Neural cell (in vitro differentiated cells): Measurements from ENCODE around the gene DENND11. TPM values are rescaled to one million over a fixed set of nuclear protein-coding genes. Genes with fewer than 3 reads are reported as not detected.

Experiments
- H2AFZ ChIP-seq: fragments of 200-600, 300-800 bp; sonication (generic), shearing (Covaris generic); 2 replicates; pipeline ENCODE4 v1.6.0; 2014; ENCODE audit warnings: low read depth, mild to moderate bottlenecking, antibody characterized with exemption, low read length, moderate library complexity
- H3F3A ChIP-seq: fragments of 200-600 bp; shearing (Covaris generic); 2 replicates; pipeline ENCODE4 v1.6.1; 2016; ENCODE audit warnings: mild to moderate bottlenecking, moderate library complexity, mixed read lengths, antibody characterized with exemption, low read length; ENCODE audit not compliant: insufficient read depth, poor library complexity, severe bottlenecking
- H3K27ac ChIP-seq: fragments of 200-600, 300-800 bp; sonication (generic), shearing (Covaris generic); 2 replicates; pipeline ENCODE4 v1.5.1; 2014; ENCODE audit warnings: mild to moderate bottlenecking, low read length, moderate library complexity
- H3K27me3 ChIP-seq: fragments of 300-800, 200-600 bp; sonication (generic), shearing (Covaris generic); 2 replicates; pipeline ENCODE4 v1.6.0; 2014; ENCODE audit warnings: mild to moderate bottlenecking, low read depth, low read length, moderate library complexity; ENCODE audit not compliant: insufficient read depth
- H3K36me3 ChIP-seq: fragments of 300-800, 200-600 bp; sonication (generic), shearing (Covaris generic); 2 replicates; pipeline ENCODE4 v1.5.1; 2014; ENCODE audit warnings: mild to moderate bottlenecking, antibody characterized with exemption, low read length, moderate library complexity; ENCODE audit not compliant: insufficient read depth
- H3K4me2 ChIP-seq: fragments of 300-800, 200-600 bp; sonication (generic), shearing (Covaris generic); 2 replicates; pipeline ENCODE4 v1.6.0; 2014; ENCODE audit warnings: mild to moderate bottlenecking, low read length
- H3K4me3 ChIP-seq: fragments of 300-800, 200-600 bp; sonication (generic), shearing (Covaris generic); 2 replicates; pipeline ENCODE4 v1.5.1; 2014; ENCODE audit warnings: mild to moderate bottlenecking, low read length, moderate library complexity
- H3K79me2 ChIP-seq: fragments of 200-600 bp; shearing (Covaris generic); replicated peaks from 2 replicates; pipeline ENCODE4 v1.6.0; 2014; ENCODE audit warnings: mild to moderate bottlenecking, low read length, moderate library complexity; ENCODE audit not compliant: insufficient read depth
- H3K9ac ChIP-seq: fragments of 300-800, 200-600 bp; sonication (generic), shearing (Covaris generic); 2 replicates; pipeline ENCODE4 v1.6.1; 2016; ENCODE audit warnings: mild to moderate bottlenecking, low read length, mixed read lengths
- H3K9me2 ChIP-seq: fragments of 200-600 bp; shearing (Covaris generic); 2 replicates; pipeline ENCODE4 v1.6.1; 2016; ENCODE audit warnings: mild to moderate bottlenecking, low read length, mixed read lengths; ENCODE audit not compliant: insufficient read depth
- H3K9me3 ChIP-seq: fragments of 200-600, 300-800 bp; sonication (generic), shearing (Covaris generic); 2 replicates; pipeline ENCODE4 v1.6.1; 2016; ENCODE audit warnings: mild to moderate bottlenecking, mixed run types, low read length, moderate library complexity, mixed read lengths
- H4K20me1 ChIP-seq: fragments of 200-600 bp; shearing (Covaris generic); 2 replicates; pipeline ENCODE4 v1.6.1; 2016; ENCODE audit warnings: mild to moderate bottlenecking, mixed run types; ENCODE audit not compliant: insufficient read depth
- EP300 ChIP-seq: fragments of 450-650 bp; conservative IDR thresholded peaks from 2 replicates; pipeline ENCODE4 v1.6.1; 2014; ENCODE audit warnings: antibody characterized with exemption, mild to moderate bottlenecking, moderate library complexity; ENCODE audit not compliant: poor library complexity, severe bottlenecking
- EZH2 ChIP-seq: fragments of 200-600, 300-800 bp; shearing (Covaris generic), sonication (generic); IDR thresholded peaks from 2 replicates; pipeline ENCODE4 v1.6.1; 2014; ENCODE audit warnings: antibody characterized with exemption, low read length, borderline replicate concordance, mild to moderate bottlenecking; ENCODE audit not compliant: insufficient read depth, poor library complexity, severe bottlenecking
- MXI1 ChIP-seq: fragments of 450-650 bp; conservative IDR thresholded peaks from 2 replicates; pipeline ENCODE4 v1.6.1; 2014; ENCODE audit warnings: antibody characterized with exemption, mild to moderate bottlenecking; ENCODE audit not compliant: poor library complexity, severe bottlenecking
- POLR2AphosphoS5 ChIP-seq: IDR thresholded peaks from 2 replicates; pipeline ENCODE4 v1.6.1; 2012
- RAD21 ChIP-seq: fragments of 450-650 bp; conservative IDR thresholded peaks from 2 replicates; pipeline ENCODE4 v1.6.1; 2014; ENCODE audit warnings: antibody characterized with exemption, mild to moderate bottlenecking, moderate library complexity
- SMC3 ChIP-seq: fragments of 450-650 bp; conservative IDR thresholded peaks from 2 replicates; pipeline ENCODE4 v1.6.1; 2014; ENCODE audit warnings: antibody characterized with exemption, mild to moderate bottlenecking, moderate library complexity; ENCODE audit not compliant: poor library complexity
- TAF1 ChIP-seq: IDR thresholded peaks from 2 replicates; pipeline ENCODE4 v1.6.1; 2012; ENCODE audit warnings: low read depth
- polyA plus RNA-seq: library from polyadenylated mRNA; depleted of rRNA; stranded (reverse); fragments of >200 nt; gene quantifications from 2 replicates; pipeline ENCODE4 v1.2.3, GENCODE V29; 2014
- small RNA-seq, 3 experiments: library from RNA; depleted of rRNA; stranded (forward); fragments of <200 nt; gene quantifications; one replicate each; pipeline ENCODE3, GENCODE V24; 2012
- TF ChIP-seq, protein P1 (sequence below): fragments of 450-650 bp; IDR thresholded peaks from 2 replicates; pipeline ENCODE4 v1.5.1; 2014; ENCODE audit warnings: antibody characterized with exemption, mild to moderate bottlenecking, moderate library complexity; ENCODE audit not compliant: poor library complexity, severe bottlenecking
- TF ChIP-seq, protein P2 (sequence below): IDR thresholded peaks from 2 replicates; pipeline ENCODE4 v1.6.1; 2012; ENCODE audit warnings: borderline replicate concordance

DENND11 gene
- polyA plus RNA-seq, 1 donor from 2014 or later: 24.5 TPM

DNA sequence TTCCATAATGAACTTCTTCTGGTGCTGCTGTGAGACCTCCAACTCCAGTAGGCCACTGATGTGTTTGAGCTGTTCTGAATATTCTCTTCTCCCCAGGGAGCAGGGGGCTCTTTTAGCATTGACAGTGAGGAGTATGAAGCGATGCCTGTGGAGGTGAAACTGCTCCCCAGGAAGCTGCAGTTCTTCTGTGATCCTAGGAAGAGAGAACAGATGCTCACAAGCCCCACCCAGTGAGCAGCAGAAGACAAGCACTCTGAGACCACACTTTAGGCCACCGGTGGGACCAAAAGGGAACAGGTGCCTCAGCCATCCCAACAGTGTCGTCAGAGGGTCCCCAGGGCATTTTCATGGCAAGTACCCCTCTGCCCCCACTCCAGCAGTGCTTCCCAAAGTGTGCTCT lies 49.3 kb downstream of the DENND11 start:
- H3K36me3 ChIP-seq: no peaks in the 10 kb centered on the region
- H3K9me3 ChIP-seq: no peaks in the 10 kb centered on the region
- no peak overlapping the region for H3K4me2 ChIP-seq
- no peaks in the 10 kb centered on the region for H3K9me2 ChIP-seq
- no peak for TF ChIP-seq EZH2
- no peak for TF ChIP-seq MXI1
- no peak for TF ChIP-seq EP300
- no peak for TF ChIP-seq POLR2AphosphoS5
- no peak for TF ChIP-seq SMC3
- TF ChIP-seq RAD21: no peak
- TF ChIP-seq, protein P1, sequence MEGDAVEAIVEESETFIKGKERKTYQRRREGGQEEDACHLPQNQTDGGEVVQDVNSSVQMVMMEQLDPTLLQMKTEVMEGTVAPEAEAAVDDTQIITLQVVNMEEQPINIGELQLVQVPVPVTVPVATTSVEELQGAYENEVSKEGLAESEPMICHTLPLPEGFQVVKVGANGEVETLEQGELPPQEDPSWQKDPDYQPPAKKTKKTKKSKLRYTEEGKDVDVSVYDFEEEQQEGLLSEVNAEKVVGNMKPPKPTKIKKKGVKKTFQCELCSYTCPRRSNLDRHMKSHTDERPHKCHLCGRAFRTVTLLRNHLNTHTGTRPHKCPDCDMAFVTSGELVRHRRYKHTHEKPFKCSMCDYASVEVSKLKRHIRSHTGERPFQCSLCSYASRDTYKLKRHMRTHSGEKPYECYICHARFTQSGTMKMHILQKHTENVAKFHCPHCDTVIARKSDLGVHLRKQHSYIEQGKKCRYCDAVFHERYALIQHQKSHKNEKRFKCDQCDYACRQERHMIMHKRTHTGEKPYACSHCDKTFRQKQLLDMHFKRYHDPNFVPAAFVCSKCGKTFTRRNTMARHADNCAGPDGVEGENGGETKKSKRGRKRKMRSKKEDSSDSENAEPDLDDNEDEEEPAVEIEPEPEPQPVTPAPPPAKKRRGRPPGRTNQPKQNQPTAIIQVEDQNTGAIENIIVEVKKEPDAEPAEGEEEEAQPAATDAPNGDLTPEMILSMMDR: no peak
- TF ChIP-seq, protein P2, sequence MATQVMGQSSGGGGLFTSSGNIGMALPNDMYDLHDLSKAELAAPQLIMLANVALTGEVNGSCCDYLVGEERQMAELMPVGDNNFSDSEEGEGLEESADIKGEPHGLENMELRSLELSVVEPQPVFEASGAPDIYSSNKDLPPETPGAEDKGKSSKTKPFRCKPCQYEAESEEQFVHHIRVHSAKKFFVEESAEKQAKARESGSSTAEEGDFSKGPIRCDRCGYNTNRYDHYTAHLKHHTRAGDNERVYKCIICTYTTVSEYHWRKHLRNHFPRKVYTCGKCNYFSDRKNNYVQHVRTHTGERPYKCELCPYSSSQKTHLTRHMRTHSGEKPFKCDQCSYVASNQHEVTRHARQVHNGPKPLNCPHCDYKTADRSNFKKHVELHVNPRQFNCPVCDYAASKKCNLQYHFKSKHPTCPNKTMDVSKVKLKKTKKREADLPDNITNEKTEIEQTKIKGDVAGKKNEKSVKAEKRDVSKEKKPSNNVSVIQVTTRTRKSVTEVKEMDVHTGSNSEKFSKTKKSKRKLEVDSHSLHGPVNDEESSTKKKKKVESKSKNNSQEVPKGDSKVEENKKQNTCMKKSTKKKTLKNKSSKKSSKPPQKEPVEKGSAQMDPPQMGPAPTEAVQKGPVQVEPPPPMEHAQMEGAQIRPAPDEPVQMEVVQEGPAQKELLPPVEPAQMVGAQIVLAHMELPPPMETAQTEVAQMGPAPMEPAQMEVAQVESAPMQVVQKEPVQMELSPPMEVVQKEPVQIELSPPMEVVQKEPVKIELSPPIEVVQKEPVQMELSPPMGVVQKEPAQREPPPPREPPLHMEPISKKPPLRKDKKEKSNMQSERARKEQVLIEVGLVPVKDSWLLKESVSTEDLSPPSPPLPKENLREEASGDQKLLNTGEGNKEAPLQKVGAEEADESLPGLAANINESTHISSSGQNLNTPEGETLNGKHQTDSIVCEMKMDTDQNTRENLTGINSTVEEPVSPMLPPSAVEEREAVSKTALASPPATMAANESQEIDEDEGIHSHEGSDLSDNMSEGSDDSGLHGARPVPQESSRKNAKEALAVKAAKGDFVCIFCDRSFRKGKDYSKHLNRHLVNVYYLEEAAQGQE: no peak
- TF ChIP-seq TAF1: no peak
- no peak overlapping the region for H3K4me3 ChIP-seq
- no peak overlapping the region for H3K9ac ChIP-seq
- no peak overlapping the region for H2AFZ ChIP-seq
- no peaks in the 10 kb centered on the region for H3K27me3 ChIP-seq
- no peaks in the 10 kb centered on the region for H3F3A ChIP-seq
- H3K79me2 ChIP-seq: no peaks in the 10 kb centered on the region
- no peak overlapping the region for H3K27ac ChIP-seq
- no peaks in the 10 kb centered on the region for H4K20me1 ChIP-seq

Small RNA genes lying within 50 kb of the gene (small RNA-seq; reads per million reads assigned to genes)
- 0 reads per million in 3 experiments for gene RNU1-82P

Other genes starting within 250 kb of the DENND11 start
- 59.8 and 64.8 TPM in 2 replicates for gene AGK, start 150.8 kb downstream of the DENND11 start, polyA plus RNA-seq
- gene WEE2, start 6.2 kb upstream of the DENND11 start, polyA plus RNA-seq: 0.34 and 0.63 TPM in 2 replicates
- gene SSBP1, start 36.2 kb upstream of the DENND11 start, polyA plus RNA-seq: 233 and 296 TPM in 2 replicates
- not detected in 2 replicates for gene TAS2R3, start 61.9 kb upstream of the DENND11 start, polyA plus RNA-seq
- gene TAS2R4, start 74.5 kb upstream of the DENND11 start, polyA plus RNA-seq: 2.3 and 2.4 TPM in 2 replicates
- gene TAS2R5, start 88.1 kb upstream of the DENND11 start, polyA plus RNA-seq: 5.1 and 9.4 TPM in 2 replicates
- not detected in 2 replicates for gene PRSS37, start 139.3 kb upstream of the DENND11 start, polyA plus RNA-seq
- 0.78 TPM in 1 of 2 replicates, not detected in the other for gene OR9A4, start 214.2 kb upstream of the DENND11 start, polyA plus RNA-seq
- not detected in 2 replicates for gene CLEC5A, start 244.8 kb upstream of the DENND11 start, polyA plus RNA-seq